WTC11 (cell line): Measurements from ENCODE around the gene LPCAT4.

Source experiments
- ELF4 ChIP-seq: sonication (generic); formaldehyde crosslinking; IDR thresholded peaks from 2 replicates; pipeline ENCODE4 v1.8.1; 2022; ENCODE audit warnings: low read depth, mild to moderate bottlenecking, moderate library complexity, missing genetic modification reagents
- JUN ChIP-seq: sonication (generic); formaldehyde crosslinking; IDR thresholded peaks from 2 replicates; pipeline ENCODE4 v1.8.0; 2023; ENCODE audit warnings: mild to moderate bottlenecking, missing genetic modification reagents
- SP1 ChIP-seq: sonication (generic); formaldehyde crosslinking; conservative IDR thresholded peaks from 2 replicates; pipeline ENCODE4 v1.8.1; 2022; ENCODE audit warnings: missing genetic modification reagents
- TF ChIP-seq, protein P1 (sequence below): fragments of 200-600 bp; IDR thresholded peaks from 2 replicates; pipeline ENCODE4 v1.8.0; 2022; ENCODE audit warnings: antibody characterized with exemption
- TF ChIP-seq, protein P2 (sequence below): sonication (generic); formaldehyde crosslinking; IDR thresholded peaks from 2 replicates; pipeline ENCODE4 v1.8.0; 2022; ENCODE audit warnings: missing genetic modification reagents
- TF ChIP-seq, protein P3 (sequence below): sonication (generic); formaldehyde crosslinking; IDR thresholded peaks from 2 replicates; pipeline ENCODE4 v1.8.0; 2022; ENCODE audit warnings: mild to moderate bottlenecking, missing genetic modification reagents
- TF ChIP-seq, protein P4 (sequence below): sonication (generic); formaldehyde crosslinking; conservative IDR thresholded peaks from 2 replicates; pipeline ENCODE4 v1.8.1; 2023; ENCODE audit warnings: mild to moderate bottlenecking, low read depth, missing genetic modification reagents, moderate library complexity

DNA sequence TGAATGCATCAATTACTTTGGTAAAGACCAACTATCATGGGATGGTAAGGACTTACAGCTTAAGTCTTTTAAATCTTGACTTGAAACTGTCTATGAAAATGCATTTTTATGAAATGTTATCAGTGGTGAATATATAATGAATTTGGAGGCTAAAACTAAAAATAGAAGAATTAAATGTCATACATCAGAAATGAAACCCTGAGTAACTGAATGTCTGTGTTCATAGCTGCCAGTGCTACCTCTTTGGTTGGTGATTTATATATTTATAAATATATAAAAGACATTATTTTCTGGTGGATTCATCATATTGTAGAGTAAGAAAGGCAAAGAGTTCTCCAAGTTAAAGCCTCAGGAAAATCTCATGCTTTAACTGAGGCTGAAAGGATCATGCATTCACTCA lies 41.6 kb downstream of the LPCAT4 start:
- no peak for TF ChIP-seq JUN (CRISPR knock-in tag)
- TF ChIP-seq SP1 (CRISPR knock-in tag), result no peak
- TF ChIP-seq, protein P1, sequence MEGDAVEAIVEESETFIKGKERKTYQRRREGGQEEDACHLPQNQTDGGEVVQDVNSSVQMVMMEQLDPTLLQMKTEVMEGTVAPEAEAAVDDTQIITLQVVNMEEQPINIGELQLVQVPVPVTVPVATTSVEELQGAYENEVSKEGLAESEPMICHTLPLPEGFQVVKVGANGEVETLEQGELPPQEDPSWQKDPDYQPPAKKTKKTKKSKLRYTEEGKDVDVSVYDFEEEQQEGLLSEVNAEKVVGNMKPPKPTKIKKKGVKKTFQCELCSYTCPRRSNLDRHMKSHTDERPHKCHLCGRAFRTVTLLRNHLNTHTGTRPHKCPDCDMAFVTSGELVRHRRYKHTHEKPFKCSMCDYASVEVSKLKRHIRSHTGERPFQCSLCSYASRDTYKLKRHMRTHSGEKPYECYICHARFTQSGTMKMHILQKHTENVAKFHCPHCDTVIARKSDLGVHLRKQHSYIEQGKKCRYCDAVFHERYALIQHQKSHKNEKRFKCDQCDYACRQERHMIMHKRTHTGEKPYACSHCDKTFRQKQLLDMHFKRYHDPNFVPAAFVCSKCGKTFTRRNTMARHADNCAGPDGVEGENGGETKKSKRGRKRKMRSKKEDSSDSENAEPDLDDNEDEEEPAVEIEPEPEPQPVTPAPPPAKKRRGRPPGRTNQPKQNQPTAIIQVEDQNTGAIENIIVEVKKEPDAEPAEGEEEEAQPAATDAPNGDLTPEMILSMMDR, result no peak
- TF ChIP-seq, protein P2, sequence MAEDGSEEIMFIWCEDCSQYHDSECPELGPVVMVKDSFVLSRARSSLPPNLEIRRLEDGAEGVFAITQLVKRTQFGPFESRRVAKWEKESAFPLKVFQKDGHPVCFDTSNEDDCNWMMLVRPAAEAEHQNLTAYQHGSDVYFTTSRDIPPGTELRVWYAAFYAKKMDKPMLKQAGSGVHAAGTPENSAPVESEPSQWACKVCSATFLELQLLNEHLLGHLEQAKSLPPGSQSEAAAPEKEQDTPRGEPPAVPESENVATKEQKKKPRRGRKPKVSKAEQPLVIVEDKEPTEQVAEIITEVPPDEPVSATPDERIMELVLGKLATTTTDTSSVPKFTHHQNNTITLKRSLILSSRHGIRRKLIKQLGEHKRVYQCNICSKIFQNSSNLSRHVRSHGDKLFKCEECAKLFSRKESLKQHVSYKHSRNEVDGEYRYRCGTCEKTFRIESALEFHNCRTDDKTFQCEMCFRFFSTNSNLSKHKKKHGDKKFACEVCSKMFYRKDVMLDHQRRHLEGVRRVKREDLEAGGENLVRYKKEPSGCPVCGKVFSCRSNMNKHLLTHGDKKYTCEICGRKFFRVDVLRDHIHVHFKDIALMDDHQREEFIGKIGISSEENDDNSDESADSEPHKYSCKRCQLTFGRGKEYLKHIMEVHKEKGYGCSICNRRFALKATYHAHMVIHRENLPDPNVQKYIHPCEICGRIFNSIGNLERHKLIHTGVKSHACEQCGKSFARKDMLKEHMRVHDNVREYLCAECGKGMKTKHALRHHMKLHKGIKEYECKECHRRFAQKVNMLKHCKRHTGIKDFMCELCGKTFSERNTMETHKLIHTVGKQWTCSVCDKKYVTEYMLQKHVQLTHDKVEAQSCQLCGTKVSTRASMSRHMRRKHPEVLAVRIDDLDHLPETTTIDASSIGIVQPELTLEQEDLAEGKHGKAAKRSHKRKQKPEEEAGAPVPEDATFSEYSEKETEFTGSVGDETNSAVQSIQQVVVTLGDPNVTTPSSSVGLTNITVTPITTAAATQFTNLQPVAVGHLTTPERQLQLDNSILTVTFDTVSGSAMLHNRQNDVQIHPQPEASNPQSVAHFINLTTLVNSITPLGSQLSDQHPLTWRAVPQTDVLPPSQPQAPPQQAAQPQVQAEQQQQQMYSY, result no peak
- TF ChIP-seq, protein P3, sequence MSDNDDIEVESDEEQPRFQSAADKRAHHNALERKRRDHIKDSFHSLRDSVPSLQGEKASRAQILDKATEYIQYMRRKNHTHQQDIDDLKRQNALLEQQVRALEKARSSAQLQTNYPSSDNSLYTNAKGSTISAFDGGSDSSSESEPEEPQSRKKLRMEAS, result no peak
- no peak for TF ChIP-seq ELF4 (CRISPR knock-in tag)
- TF ChIP-seq, protein P4, sequence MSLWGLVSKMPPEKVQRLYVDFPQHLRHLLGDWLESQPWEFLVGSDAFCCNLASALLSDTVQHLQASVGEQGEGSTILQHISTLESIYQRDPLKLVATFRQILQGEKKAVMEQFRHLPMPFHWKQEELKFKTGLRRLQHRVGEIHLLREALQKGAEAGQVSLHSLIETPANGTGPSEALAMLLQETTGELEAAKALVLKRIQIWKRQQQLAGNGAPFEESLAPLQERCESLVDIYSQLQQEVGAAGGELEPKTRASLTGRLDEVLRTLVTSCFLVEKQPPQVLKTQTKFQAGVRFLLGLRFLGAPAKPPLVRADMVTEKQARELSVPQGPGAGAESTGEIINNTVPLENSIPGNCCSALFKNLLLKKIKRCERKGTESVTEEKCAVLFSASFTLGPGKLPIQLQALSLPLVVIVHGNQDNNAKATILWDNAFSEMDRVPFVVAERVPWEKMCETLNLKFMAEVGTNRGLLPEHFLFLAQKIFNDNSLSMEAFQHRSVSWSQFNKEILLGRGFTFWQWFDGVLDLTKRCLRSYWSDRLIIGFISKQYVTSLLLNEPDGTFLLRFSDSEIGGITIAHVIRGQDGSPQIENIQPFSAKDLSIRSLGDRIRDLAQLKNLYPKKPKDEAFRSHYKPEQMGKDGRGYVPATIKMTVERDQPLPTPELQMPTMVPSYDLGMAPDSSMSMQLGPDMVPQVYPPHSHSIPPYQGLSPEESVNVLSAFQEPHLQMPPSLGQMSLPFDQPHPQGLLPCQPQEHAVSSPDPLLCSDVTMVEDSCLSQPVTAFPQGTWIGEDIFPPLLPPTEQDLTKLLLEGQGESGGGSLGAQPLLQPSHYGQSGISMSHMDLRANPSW (CRISPR knock-in tag), result no peak
